Osteocyte (in vitro differentiated cells): ENCODE measurements around the gene ZNF709. TPM values are rescaled to one million over a fixed set of nuclear protein-coding genes. Genes with fewer than 3 reads are reported as not detected.
A peak's percentile ranks its signal among the peaks of the same experiment; 100 is the strongest.

Experiments
- DNase-seq: peaks from one replicate; pipeline ENCODE4 v3.0.0; 2021; ENCODE audit warnings: mixed read lengths; ENCODE audit not compliant: unreplicated experiment; ENCODE audit errors: extremely low spot score
- H3K27ac Mint-ChIP-seq: one replicate; pipeline ENCODE4 v1.8.0; 2021; ENCODE audit warnings: mild to moderate bottlenecking, mixed read lengths; ENCODE audit not compliant: unreplicated experiment
- H3K27me3 Mint-ChIP-seq: one replicate; pipeline ENCODE4 v1.8.0; 2021; ENCODE audit warnings: mixed read lengths; ENCODE audit not compliant: unreplicated experiment
- H3K36me3 Mint-ChIP-seq: one replicate; pipeline ENCODE4 v1.8.0; 2021; ENCODE audit warnings: mixed read lengths; ENCODE audit not compliant: unreplicated experiment
- H3K4me1 Mint-ChIP-seq: one replicate; pipeline ENCODE4 v1.8.0; 2021; ENCODE audit warnings: mixed read lengths; ENCODE audit not compliant: unreplicated experiment
- H3K4me3 Mint-ChIP-seq: one replicate; pipeline ENCODE4 v1.8.0; 2021; ENCODE audit warnings: mild to moderate bottlenecking, moderate library complexity, mixed read lengths; ENCODE audit not compliant: unreplicated experiment
- H3K9me3 Mint-ChIP-seq: one replicate; pipeline ENCODE4 v1.8.0; 2021; ENCODE audit warnings: mixed read lengths; ENCODE audit not compliant: unreplicated experiment
- CTCF ChIP-seq: fragments of 200-600 bp; sonication (generic); IDR thresholded peaks from 2 replicates; pipeline ENCODE4 v1.5.0; 2021; ENCODE audit warnings: antibody characterized with exemption, mild to moderate bottlenecking, moderate library complexity
- long read RNA-seq: library from polyadenylated mRNA; unstranded; transcript quantifications from one replicate; pipeline ENCODE4 v2.0.0, GENCODE V29; 2021
- total RNA-seq: library from RNA; stranded (reverse); gene quantifications from 2 replicates; pipeline ENCODE4 v1.2.1, GENCODE V29; 2021

Gene ZNF709
- 3.4 and 3.9 TPM in 2 replicates for total RNA-seq
- long read RNA-seq, full-length matches to known transcripts = 6 of 7 reads
- long read RNA-seq, partial matches to known transcripts = 0 of 7 reads
- long read RNA-seq, other reads (novel, unspliced or antisense) = 1 of 7 reads

GRCh38 chr19:12484371-12485051 lies at the start of gene ZNF709:
ZNF709 (minus strand) TSS chr19:12484816; CDS start chr19:12484657, 159 bp downstream.
- Mint-ChIP-seq H3K27me3 (no peaks in the 10 kb centered on the region), H3K4me1 (peaks cover 26% of the 10 kb centered on the region), H3K27ac (peak within 1 kb of the TSS; percentile 97), H3K9me3 (no peaks in the 10 kb centered on the region), H3K4me3 (peak within 1 kb of the TSS; percentile 92), H3K36me3 (no peaks in the 10 kb centered on the region)
- TF ChIP-seq CTCF = no peak
- DNase-seq = peak; percentile 96

- Mint-ChIP-seq H3K27ac (peak overlapping the region; percentile 40), H3K36me3 (peaks cover 85% of the 10 kb centered on the region), H3K9me3 (peaks cover 43% of the 10 kb centered on the region), H3K27me3 (no peaks in the 10 kb centered on the region), H3K4me1 (no peaks in the 10 kb centered on the region), H3K4me3 (no peak overlapping the region)
- no peak for TF ChIP-seq CTCF
- no peak for DNase-seq
Observed at GRCh38 chr19:12527034-12527836, 42.6 kb upstream of the ZNF709 start.

GRCh38 chr19:12526542-12526941 lies 41.9 kb upstream of the ZNF709 start:
- TF ChIP-seq CTCF = no peak
- peaks cover 44% of the 10 kb centered on the region for H3K9me3 Mint-ChIP-seq
- DNase-seq = no peak
- peaks cover 86% of the 10 kb centered on the region for H3K36me3 Mint-ChIP-seq
- no peaks in the 10 kb centered on the region for H3K27me3 Mint-ChIP-seq
- no peak overlapping the region for H3K27ac Mint-ChIP-seq
- H3K4me3 Mint-ChIP-seq = no peak overlapping the region
- H3K4me1 Mint-ChIP-seq = no peaks in the 10 kb centered on the region

GRCh38 chr19:12521996-12522395 lies 37.4 kb upstream of the ZNF709 start:
- no peak for DNase-seq
- no peak for TF ChIP-seq CTCF
- Mint-ChIP-seq H3K9me3 (peaks cover 42% of the 10 kb centered on the region), H3K27me3 (no peaks in the 10 kb centered on the region), H3K4me3 (no peak overlapping the region), H3K27ac (no peak overlapping the region), H3K4me1 (no peaks in the 10 kb centered on the region), H3K36me3 (peaks cover 71% of the 10 kb centered on the region)

- no peak for DNase-seq
- peaks cover 18% of the 10 kb centered on the region for H3K36me3 Mint-ChIP-seq
- no peak overlapping the region for H3K4me3 Mint-ChIP-seq
- TF ChIP-seq CTCF = no peak
- H3K9me3 Mint-ChIP-seq = peaks cover 28% of the 10 kb centered on the region
- no peaks in the 10 kb centered on the region for H3K4me1 Mint-ChIP-seq
- no peak overlapping the region for H3K27ac Mint-ChIP-seq
- no peaks in the 10 kb centered on the region for H3K27me3 Mint-ChIP-seq
Observed at GRCh38 chr19:12513531-12514061, 29.0 kb upstream of the ZNF709 start.
